Measurements from ENCODE around the gene CNTD1. TPM values are rescaled to one million over a fixed set of nuclear protein-coding genes. Genes with fewer than 3 reads are reported as not detected.

The CNTD1 gene
- total RNA-seq, 1 experiment from 2014 or later, result not detected

GRCh38 chr17:42760652-42761581 is 37.7 kb upstream of the CNTD1 start, which contains the start of gene RAMP2:
TSS of gene RAMP2 (plus strand) at chr17:42761227. CDS start at chr17:42761262, 35 bp downstream.
- Mint-ChIP-seq H3K4me3 (peak within 1 kb of the TSS; percentile 67), H3K27ac (no peak within 1 kb of the TSS), H3K4me1 (peaks cover 25% of the 10 kb centered on the region), H3K9me3 (no peaks in the 10 kb centered on the region), H3K36me3 (no peaks in the 10 kb centered on the region), H3K27me3 (ENCODE audit: low read depth) (peaks cover 55% of the 10 kb centered on the region)
- ChIA-PET POLR2A (interaction anchor here (0.6 to 1.9 kb wide), 4 partner anchors 13 to 87 kb away, joined by 3 to 8 read pairs (median 4); partner anchors contain the start of genes EZH1 and VPS25), CTCF (interaction anchor here (0.8 to 5.2 kb wide), 21 partner anchors 9 to 636 kb away, joined by 3 to 117 read pairs (median 6); partner anchors contain the start of genes BECN1, CNTD1, CNTNAP1 and COA3)
- DNase-seq (ENCODE audit: low spot score) (peak; percentile 51), ATAC-seq (peak; percentile 60)
- TF ChIP-seq HMGXB4 (CRISPR knock-in tag; IDR thresholded peaks at IDR 0.05) (peak; percentile 62), ZNF416 (CRISPR knock-in tag; IDR thresholded peaks at IDR 0.05) (no peak), E2F5 (CRISPR knock-in tag; IDR thresholded peaks at IDR 0.05) (0 out of 2 replicates have a peak, but pooled peaks have one; percentile 70), MAX (CRISPR knock-in tag; IDR thresholded peaks at IDR 0.05) (peak; percentile 59), USF2 (CRISPR knock-in tag; IDR thresholded peaks at IDR 0.05) (peak; percentile 57; the same call in 1 of the 2 replicates), KAT7 (CRISPR knock-in tag; IDR thresholded peaks at IDR 0.05; ENCODE audit: borderline replicate concordance) (no peak), ELF4 (CRISPR knock-in tag; IDR thresholded peaks at IDR 0.05; ENCODE audit: low read depth) (peak; percentile 29; the same call in 1 of the 2 replicates), FOXK1 (CRISPR knock-in tag; IDR thresholded peaks at IDR 0.05) (0 out of 2 replicates have a peak, but pooled peaks have one; percentile 39), TP53 (CRISPR knock-in tag; IDR thresholded peaks at IDR 0.05) (peak; percentile 67; the same call in 1 of the 2 replicates), ARID4B (CRISPR knock-in tag; IDR thresholded peaks at IDR 0.05; ENCODE audit: borderline replicate concordance) (peak; percentile 48; the same call in 1 of the 2 replicates), NR2C2 (CRISPR knock-in tag; IDR thresholded peaks at IDR 0.05) (no peak), ZBTB21 (CRISPR knock-in tag; IDR thresholded peaks at IDR 0.05; ENCODE audit: borderline replicate concordance) (no peak), ETV6 (CRISPR knock-in tag; IDR thresholded peaks at IDR 0.05) (no peak), USF1 (CRISPR knock-in tag; IDR thresholded peaks at IDR 0.05) (no peak; the same call in 1 of the 2 replicates), HMGA2 (CRISPR knock-in tag; IDR thresholded peaks at IDR 0.05) (no peak), MLX (CRISPR knock-in tag; IDR thresholded peaks at IDR 0.05) (no peak), MXD4 (CRISPR knock-in tag; IDR thresholded peaks at IDR 0.05; ENCODE audit: borderline replicate concordance) (no peak), ZNF219 (CRISPR knock-in tag; IDR thresholded peaks at IDR 0.05; ENCODE audit: borderline replicate concordance) (0 out of 2 replicates have a peak, but pooled peaks have one; percentile 18), ZNF138 (CRISPR knock-in tag; conservative IDR thresholded peaks at IDR 0.05) (no peak), ZNF263 (CRISPR knock-in tag; IDR thresholded peaks at IDR 0.05; ENCODE audit: low read depth) (peak; percentile 22; the same call in 1 of the 2 replicates), OVOL2 (CRISPR knock-in tag; IDR thresholded peaks at IDR 0.05; ENCODE audit: borderline replicate concordance) (no peak), NFE2L1 (CRISPR knock-in tag; IDR thresholded peaks at IDR 0.05) (no peak), TCF7 (CRISPR knock-in tag; IDR thresholded peaks at IDR 0.05; ENCODE audit: low read depth) (peak; percentile 68; the same call in 1 of the 2 replicates)

All from WTC11 (cell line).